ENCODE data around the gene MAP3K15.
"Not testable (repeated sequence)": the region's sequence is repeated elsewhere in the genome, so short reads cannot be mapped to it uniquely, and the experiment has no call there.

The MAP3K15 gene

DNA sequence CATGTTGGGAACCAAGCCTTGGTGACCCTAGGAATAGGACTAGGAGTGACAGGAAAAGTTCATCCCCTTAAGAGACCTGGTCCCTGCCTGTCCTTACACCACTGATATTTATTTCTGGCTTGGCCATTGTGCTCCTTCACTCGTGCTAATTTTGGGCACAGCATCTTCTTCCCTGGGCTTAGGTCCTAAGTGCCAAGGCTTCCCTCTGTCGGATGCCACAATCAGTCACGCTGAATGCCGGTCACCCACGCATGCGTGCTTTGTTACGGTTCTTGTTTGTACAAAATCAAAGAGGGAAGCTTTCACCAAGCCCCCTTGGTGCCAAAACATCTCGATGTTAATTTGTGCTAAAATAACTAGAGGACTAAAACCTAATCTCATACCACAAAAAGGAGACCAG lies 17.4 kb upstream of the MAP3K15 start:
- no peak for DNase-seq (ENCODE audit: low read depth)

DNA sequence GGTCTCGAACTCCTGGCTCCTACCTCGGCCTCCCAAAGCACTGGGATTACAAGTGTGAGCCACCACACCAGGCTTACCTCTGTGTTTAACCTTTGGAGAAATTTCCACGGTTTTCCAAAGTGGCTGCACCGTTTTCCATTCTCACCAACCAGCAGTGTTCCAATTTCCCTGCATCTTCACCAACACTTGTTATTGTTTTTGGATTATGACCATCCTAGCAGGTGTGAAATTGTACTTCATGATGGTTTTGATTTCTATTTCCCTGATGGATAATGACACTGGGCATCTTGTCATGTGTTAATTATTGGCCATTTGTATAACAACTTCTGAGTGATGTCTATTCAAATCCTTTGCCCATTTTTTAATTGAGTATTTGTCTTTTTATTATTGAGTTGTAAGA lies 2.7 kb upstream of the MAP3K15 start:
- DNase-seq (ENCODE audit: low read depth), result no peak

DNA sequence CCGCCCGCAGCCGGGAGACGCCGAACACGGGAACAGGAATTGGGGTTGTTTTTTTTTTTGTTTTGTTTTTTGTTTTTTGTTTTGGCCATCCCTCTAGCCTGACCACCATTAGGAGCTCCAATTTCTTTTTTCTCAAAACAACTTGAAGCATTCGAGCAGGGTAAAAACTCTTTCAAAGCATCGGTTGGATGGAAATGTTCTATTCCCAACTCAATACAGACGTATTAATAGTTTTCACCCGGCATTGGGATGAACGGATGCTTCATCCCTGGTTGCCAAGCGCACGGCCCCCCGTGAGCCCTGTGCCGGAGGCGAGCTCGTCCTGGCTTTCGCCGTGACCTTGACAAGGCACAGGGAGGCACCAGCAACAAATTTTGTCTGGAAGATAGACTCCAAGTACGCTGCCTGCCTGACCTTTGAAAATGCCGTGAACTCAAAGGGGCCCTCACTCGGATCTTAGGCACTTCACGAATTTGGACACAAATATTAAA lies 352 bp upstream of the MAP3K15 start:
- no peak for DNase-seq (ENCODE audit: low read depth)

DNA sequence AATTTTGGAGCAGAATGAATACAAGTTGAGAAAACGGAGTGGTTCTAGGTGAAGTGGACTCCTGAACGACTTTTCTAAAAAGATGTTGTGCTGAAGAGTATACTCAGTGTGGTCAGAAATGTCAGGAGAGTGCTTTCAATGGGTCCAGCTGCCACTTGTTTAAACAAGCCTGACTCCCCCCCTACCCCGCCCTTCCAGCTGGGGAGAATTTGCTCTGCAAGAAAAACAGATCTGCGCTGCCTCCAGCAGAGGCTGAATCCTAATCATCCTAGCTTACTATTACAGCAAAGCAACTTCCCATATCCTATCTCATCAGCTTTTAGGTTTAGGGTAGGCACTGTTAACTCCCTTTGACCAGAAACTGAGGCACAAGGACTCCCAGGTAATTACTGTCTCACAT lies 1.9 kb downstream of the MAP3K15 start:
- DNase-seq (ENCODE audit: low read depth), result no peak

DNA sequence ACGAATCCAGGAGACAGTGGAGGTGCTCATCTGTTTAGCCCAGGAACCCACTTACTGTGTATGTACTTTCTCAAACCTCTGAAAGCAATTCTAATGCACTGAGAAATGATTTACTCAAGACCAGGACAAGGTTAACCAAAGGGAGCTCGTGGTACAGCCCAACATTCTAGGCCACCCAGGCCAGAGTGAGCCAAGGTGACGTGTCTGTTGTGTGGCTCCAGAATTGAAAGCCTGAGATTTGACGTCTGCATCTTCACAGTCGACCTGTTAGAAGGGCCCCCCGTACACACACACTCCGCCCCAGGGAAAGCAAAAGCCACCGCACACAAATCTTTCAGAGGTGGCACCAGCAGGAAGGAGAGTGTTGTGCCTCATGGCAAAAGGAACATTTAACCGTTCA lies 2.3 kb downstream of the MAP3K15 start:
- DNase-seq (ENCODE audit: low read depth), result no peak

DNA sequence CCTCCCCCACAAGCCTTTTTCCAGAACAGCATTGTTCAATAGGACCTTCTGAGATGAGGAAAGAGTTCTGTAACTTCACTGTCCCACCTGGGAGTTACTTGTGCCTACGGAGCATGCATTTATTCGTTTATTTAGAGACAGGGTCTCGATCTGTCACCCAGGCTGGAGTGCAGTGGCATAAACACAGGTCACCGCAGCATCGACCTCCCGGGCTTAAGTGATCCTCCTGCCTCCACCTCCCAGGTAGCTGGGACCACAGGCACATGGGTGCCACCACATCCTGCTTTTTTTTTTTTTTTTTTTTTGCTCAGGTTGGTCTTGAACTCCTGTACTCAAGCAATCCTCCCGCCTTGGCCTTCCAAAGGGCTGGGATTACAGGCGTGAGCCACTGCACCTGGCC lies 2.9 kb downstream of the MAP3K15 start:
- DNase-seq (ENCODE audit: low read depth), result no peak

DNA sequence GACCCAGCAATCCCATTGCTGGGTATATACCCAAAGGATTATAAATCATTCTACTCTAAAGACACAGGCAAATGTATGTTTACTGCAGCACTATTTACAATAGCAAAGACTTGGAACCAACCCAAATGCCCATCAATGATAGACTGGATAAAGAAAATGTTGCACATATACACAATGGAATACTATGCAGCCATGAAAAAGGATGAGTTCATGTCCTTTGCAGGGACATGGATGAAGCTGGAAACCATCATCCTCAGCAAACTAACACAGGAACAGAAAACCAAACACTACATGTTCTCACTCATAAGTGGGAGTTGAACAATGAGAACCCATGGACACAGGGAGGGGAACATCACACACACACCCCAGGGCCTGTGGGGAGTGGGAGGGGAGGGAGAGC lies 3.5 kb downstream of the MAP3K15 start:
- DNase-seq (ENCODE audit: low read depth), result not testable (repeated sequence)

DNA sequence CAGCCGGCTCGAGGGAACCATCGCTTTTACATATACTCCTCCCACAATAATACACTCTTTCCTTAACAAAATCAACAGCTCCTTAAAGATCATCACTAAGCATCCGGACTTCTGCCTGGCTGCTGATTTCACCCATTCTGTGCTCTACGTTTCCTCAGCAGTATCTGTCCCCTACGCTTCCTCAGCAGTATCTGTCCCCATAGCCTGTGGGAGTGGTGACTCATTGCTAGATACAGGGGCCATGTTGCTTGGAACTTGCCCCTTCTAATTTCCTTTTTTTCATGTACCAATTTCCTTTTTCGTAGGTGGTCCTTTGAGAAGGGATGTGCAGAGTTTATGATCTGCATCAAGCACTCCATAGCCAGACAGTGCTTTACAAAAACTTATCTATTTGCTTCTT lies 18.6 kb downstream of the MAP3K15 start:
- DNase-seq (ENCODE audit: low read depth), result no peak

DNA sequence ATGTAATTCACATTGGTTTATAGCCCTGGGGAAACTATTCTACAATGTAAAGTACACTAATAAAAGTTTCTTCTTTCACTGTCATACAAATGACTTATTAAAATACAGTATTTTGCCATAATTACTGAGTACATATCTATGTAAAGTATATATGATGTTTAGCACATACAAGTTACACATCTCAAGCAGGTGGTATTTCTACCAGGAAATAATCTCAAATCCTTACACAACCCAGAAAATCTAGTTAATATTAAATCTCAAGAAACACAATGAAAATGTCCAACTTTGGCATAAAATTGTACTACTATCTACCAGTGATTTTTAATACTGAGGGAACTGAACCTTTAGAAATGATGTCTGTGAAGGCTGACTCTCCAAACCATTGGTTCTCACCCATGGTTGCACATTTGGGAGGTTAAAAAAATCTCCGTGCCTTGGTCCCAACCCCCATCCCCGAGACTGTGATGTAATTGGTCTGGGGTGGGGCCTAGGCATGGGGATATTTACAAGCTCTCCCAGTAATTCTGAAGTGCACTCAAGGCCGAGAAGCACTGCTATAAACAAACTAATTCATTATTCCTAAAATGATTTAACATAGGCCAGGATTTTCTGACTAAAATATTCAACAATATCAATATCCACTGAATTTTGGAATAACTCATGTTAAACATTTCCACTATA lies 27.6 kb downstream of the MAP3K15 start:
- no peak for DNase-seq (ENCODE audit: low read depth)

DNA sequence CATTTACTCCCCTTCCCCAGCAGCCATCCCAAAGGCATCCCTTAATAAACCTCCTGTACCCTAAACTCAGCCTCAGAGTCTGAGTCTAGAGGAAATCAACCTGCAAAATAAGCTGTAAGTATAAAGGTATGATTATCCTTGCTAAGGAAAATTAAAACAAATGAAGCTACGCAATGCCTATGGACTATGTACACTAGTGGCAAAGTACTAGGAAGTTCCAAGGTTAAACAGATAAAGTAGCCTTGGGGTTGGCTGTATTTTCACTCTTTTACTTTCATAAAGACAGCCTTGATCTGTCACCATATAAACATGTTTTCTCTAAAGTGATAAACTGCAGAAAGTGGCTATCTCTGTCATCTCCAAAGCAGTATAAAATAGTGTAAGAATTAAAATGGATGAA lies 35.9 kb downstream of the MAP3K15 start:
- no peak for DNase-seq (ENCODE audit: low read depth)

DNA sequence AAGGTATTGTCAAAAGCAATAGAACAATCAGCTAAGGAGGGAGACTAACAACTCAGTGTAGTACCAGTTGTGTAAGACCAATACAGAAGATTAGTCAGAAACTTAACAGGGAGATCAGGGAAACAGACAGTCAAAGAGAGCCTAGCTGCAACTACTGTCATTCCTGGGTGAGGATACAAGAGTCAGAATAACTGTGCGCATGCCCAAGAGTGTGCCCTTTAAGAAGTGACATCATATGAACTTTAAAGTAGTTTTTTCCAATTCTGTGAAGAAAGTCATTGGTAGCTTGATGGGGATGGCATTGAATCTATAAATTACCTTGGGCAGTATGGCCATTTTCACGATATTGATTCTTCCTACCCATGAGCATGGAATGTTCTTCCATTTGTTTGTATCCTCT lies 46.9 kb downstream of the MAP3K15 start:
- not testable (repeated sequence) for DNase-seq (ENCODE audit: low read depth)

DNA sequence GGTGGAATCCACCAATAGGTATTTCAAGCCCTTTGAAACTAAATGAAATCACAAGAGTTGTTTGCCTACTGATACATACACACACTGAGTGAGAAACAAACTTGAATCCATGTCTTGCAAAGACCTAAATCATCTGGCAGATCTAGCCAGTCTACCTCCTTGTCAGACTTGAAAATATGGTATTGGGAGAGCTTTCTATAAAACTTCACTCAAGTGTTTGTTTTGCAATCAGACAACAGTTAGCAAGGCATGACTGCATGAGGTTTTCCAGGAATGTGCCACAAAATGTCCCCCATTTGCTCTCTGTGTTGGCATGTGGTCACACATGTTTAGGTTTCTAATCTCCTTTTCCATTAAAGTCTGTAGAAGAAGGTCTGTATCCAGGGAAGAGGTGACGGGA lies 52.4 kb downstream of the MAP3K15 start:
- no peak for DNase-seq (ENCODE audit: low read depth)

DNA sequence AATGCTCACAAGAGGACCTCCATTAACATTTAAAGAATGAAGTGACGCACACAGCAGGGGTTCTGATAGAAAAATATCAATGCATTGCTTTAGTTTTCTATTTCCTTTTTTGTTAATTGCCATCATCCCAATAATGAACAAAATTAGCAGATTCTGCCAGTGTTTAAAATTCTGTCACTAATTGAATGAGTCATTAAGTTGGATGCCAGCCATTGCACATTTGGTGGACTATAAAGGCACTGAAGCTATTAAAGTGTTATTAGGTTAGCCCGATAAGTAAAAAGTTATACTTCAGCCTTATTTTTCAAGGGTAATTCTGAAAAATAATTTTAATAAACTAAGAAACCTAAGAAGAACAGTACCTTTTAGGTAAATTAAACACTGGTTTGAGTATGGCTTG lies 53.1 kb downstream of the MAP3K15 start:
- DNase-seq (ENCODE audit: low read depth), result no peak

DNA sequence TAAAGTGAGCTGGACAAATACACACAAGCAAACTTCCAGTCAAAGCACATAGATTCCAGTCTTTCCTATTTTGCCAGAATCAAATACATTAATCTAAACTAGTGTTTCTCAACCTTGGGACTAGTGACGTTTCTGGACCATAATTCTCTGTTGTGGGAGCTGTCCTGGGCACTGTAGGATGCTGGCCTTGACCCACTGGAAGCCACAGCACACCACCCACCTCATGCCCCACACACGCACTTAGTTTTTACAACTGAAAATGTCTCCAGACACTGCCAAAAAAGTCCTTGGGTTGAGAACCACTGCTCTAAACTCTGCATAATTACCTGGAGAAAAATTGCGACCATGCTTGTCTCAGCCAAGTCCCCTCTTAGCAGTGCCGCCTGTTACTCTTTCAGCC lies 57.6 kb downstream of the MAP3K15 start:
- no peak for DNase-seq (ENCODE audit: low read depth)

DNA sequence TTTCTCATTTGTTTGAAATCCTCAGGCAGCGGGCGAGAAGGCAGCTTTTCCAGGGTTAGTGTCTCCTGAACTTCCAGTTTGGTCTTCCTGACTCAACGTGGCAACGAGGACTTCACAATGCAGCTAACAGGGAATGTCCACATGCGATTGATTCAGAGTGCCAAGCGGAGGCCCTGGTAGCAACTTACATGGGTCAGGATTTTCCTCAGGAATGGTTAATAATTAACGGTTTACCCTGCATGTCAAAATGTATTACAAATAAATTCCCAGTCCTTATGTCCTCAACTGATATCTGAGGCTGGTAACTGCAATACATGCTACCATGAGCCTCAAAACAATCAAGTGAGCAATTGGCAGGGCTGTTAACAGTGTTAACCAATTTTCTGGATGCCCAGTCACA lies 67.2 kb downstream of the MAP3K15 start:
- no peak for DNase-seq (ENCODE audit: low read depth)

DNA sequence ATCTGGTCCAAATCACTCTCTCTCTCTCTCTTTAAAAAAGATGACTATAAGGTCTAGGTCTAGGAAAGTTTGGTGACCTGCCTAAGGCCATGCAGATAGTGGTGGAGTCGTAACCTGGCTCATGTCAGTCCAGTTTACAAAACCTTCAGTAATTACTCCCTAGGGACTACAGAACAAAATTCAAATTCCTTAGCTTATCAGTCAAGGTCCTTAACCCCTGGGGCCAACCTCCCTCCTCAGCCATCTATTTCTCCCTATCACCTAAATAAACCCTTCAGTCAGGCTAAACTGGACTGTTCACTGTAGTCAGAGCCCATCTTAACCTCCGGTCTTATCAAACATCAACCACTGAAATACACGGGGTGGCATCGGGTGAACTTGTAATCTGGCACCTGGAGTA lies 68.9 kb downstream of the MAP3K15 start:
- DNase-seq (ENCODE audit: low read depth), result no peak

DNA sequence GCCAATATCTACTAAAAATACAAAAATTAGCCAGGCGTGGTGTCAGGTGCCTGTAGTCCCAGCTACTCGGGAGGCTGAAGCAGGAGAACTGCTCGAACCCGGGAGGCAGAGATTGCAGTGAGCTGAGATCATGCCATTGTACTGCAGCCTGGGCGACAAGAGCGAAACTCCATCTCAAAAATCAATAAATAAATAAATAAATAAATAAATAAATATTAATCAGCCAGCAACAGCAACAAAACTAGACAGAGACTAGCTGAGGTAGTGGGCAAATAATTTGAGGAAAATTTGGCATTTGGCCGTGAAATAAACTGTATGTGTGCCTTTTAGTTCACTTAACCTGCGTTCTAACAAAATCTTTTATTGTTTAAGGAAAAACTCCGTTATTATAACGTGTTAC lies 69.5 kb downstream of the MAP3K15 start:
- not testable (repeated sequence) for DNase-seq (ENCODE audit: low read depth)

DNA sequence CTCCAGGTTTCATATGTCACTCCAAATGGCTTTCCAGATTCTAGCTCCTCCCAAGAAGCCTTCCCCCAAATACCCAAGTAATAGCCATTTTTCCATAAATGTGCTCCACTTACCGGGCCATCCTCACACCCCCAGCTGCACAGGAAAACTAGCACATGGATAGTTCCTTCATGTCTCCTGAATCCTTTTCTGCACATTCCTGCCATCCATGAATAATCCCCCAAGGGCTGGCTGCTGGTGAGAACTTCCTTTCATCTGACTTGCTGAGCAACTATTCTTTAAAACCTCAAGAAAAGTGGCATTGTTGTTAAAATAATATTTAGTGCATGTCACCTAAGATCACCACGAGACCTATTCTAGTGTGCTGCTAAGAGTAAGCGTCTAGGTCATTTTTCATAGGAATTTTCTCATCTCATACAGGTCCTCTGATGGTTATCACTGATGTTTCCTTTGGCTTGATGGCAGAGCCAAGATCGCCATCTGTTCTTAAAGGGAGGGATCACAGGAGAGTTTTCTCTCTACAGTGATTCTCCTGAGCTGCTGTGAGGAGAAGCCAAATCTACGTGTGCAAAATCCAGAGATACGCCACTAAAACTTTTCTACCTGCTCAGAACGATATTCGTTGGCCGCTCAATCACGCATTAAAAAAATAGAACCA lies 71.3 kb downstream of the MAP3K15 start:
- no peak for DNase-seq (ENCODE audit: low read depth)

DNA sequence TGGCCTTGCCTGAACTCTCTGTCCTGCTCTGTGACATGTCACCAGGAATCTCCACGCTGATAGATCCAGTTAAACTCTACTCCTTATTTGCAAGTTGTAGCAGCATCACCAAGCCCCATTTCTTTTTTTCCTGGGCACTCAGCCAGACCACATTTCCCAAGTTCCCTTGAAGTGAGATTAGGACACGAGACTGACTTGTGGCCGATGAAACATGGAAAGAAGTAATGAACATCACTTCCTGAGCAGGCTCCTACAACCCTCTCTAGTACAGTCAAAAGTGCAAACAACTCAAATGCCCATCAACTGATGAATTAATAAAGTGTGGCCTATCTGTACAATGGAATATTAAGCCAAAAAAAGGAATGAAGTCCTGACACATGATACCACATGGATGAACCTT lies 74.6 kb downstream of the MAP3K15 start:
- peak; percentile 28 for DNase-seq (ENCODE audit: low read depth)

DNA sequence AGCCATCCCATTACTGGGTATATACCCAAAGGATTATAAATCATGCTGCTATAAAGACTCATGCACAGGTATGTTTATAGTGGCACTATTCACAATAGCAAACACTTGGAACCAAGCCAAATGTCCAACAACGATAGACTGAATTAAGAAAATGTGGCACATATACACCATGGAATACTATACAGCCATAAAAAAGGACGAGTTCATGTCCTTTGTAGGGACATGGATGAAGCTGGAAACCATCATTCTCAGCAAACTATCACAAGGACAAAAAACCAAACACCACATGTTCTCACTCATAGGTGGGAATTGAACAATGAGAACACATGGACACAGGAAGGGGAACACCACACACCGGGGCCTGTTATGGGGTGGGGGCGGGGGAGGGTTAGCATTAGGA lies 92.6 kb downstream of the MAP3K15 start:
- not testable (repeated sequence) for DNase-seq (ENCODE audit: low read depth)

DNA sequence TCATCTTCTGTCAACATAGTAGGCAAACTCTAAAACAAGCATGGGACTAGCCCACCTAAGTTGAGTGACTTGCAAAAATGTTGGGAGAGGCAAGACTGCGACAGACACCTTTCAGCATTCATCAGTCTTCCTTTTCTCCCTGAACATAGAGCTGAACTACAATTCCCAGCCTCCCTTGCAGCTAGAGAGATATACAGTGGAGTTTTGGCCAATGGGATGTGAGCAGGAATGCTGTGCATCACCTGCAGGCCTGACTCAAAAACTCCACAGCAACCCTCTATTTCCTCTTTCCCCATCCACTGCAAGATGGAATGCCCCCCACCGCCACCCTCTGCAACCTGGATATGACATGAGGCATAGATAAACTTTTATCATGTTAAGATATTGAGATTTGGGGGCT lies 105.0 kb downstream of the MAP3K15 start:
- DNase-seq (ENCODE audit: low read depth), result no peak

DNA sequence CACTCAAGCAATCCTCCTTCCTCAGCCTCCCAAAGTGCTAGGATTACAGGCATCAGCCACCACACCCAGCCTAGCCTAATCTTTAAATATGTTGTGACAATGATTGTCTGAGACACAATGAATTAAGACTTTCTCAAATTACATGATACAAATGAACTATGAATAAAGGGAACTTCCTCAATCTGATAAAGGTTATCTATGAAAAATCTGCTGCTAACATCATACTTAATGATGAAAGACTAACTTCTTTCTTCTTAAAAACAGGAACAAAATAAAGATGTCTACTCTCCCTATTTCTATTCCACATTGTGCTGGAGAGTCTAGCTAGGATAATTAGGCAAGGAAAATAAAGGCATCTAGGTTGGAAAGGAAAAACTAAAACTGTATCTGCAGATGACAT lies 111.6 kb downstream of the MAP3K15 start:
- no peak for DNase-seq (ENCODE audit: low read depth)

DNA sequence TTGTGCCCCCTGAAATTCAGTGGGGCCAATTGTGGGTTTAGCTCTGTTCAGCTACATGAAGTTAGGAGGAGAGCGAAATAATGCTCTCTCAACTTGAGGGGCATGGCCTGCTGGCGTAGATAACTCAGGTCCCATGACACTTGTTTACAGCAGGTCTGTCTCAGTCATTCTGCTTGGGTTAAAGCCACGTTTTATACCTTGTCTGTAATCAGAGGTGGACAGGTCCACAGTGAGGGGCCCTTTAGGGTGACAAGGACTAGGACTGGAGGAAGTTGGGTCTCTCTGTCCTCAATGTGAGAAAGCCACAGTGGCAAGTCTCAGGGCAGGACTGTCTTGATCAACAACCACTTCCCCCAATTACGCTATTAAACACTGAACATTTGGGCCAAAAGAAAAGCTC lies 122.6 kb downstream of the MAP3K15 start:
- no peak for DNase-seq (ENCODE audit: low read depth)

DNA sequence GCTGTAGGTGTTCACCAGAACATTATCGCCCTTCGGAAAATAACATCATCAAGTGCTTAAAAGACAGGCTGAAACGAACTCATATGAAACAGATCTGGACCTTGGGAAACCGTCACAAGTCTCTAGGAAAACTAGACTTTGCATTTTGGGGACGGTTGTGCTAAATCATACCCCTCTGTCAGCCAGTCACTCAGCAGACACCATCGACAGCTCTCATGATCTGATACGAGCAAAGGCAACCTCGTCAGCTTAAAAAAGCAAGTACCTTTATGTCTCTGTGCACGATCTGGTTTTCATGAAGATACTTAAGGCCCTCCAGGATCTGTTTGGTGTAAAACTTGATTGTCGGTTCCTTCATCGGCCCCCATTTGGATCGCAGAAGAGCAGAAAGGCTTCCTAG lies 123.2 kb downstream of the MAP3K15 start:
- no peak for DNase-seq (ENCODE audit: low read depth)

Measured in stromal cell of bone marrow (primary cell).